ENCODE data around the gene P4HTM.

P4HTM gene

GRCh38 chr3:48980295-48980694, 9.7 kb upstream of the P4HTM start:
- H3K4me1 ChIP-seq (ENCODE audit: control insufficient read depth, insufficient read depth, low read length): no peaks in the 10 kb centered on the region
- no peak overlapping the region for H3K4me3 ChIP-seq (ENCODE audit: low read depth, low read length)
- ChIA-PET CTCF (no interaction called here), POLR2A (no interaction called here)
- H3K36me3 ChIP-seq (ENCODE audit: control insufficient read depth in 2 of 2, insufficient read depth in 1 of 2, low read length in 2 of 2): peaks cover 23 to 90% of the 10 kb centered on the region in 2 experiments
- TF ChIP-seq ZNF571 (tag by site-specific recombination; IDR thresholded peaks at IDR 0.05) (no peak), BCL11B (tag by site-specific recombination; IDR thresholded peaks at IDR 0.05; ENCODE audit: low read depth) (no peak), EGR2 (tag by site-specific recombination; IDR thresholded peaks at IDR 0.05; ENCODE audit: low read depth) (no peak), MZF1 (tag by site-specific recombination; IDR thresholded peaks at IDR 0.05; ENCODE audit: borderline replicate concordance) (no peak), ZNF521 (tag by site-specific recombination; IDR thresholded peaks at IDR 0.05) (no peak), ZNF146 (tag by site-specific recombination; IDR thresholded peaks at IDR 0.05) (no peak)
- TF ChIP-seq, protein P1, sequence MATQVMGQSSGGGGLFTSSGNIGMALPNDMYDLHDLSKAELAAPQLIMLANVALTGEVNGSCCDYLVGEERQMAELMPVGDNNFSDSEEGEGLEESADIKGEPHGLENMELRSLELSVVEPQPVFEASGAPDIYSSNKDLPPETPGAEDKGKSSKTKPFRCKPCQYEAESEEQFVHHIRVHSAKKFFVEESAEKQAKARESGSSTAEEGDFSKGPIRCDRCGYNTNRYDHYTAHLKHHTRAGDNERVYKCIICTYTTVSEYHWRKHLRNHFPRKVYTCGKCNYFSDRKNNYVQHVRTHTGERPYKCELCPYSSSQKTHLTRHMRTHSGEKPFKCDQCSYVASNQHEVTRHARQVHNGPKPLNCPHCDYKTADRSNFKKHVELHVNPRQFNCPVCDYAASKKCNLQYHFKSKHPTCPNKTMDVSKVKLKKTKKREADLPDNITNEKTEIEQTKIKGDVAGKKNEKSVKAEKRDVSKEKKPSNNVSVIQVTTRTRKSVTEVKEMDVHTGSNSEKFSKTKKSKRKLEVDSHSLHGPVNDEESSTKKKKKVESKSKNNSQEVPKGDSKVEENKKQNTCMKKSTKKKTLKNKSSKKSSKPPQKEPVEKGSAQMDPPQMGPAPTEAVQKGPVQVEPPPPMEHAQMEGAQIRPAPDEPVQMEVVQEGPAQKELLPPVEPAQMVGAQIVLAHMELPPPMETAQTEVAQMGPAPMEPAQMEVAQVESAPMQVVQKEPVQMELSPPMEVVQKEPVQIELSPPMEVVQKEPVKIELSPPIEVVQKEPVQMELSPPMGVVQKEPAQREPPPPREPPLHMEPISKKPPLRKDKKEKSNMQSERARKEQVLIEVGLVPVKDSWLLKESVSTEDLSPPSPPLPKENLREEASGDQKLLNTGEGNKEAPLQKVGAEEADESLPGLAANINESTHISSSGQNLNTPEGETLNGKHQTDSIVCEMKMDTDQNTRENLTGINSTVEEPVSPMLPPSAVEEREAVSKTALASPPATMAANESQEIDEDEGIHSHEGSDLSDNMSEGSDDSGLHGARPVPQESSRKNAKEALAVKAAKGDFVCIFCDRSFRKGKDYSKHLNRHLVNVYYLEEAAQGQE (tag by site-specific recombination; IDR thresholded peaks at IDR 0.05): no peak
- TF ChIP-seq, protein P2, sequence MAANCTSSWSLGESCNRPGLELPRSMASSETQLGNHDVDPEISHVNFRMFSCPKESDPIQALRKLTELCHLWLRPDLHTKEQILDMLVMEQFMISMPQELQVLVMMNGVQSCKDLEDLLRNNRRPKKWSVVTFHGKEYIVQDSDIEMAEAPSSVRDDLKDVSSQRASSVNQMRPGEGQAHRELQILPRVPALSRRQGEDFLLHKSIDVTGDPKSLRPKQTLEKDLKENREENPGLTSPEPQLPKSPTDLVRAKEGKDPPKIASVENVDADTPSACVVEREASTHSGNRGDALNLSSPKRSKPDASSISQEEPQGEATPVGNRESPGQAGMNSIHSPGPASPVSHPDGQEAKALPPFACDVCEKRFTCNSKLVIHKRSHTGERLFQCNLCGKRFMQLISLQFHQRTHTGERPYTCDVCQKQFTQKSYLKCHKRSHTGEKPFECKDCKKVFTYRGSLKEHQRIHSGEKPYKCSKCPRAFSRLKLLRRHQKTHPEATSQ (tag by site-specific recombination; IDR thresholded peaks at IDR 0.05): no peak
- no peak overlapping the region for H3K27ac ChIP-seq (ENCODE audit: extremely low read depth, low read depth, low read length)
- no peaks in the 10 kb centered on the region for H3K9me3 ChIP-seq (ENCODE audit: control insufficient read depth, insufficient read depth, low read depth, low read length)

- Histone ChIP-seq H3K4me1 (ENCODE audit: control insufficient read depth, insufficient read depth, low read length) (no peaks in the 10 kb centered on the region), H3K4me3 (ENCODE audit: low read depth, low read length) (no peak overlapping the region), H3K9me3 (ENCODE audit: control insufficient read depth, insufficient read depth, low read depth, low read length) (no peaks in the 10 kb centered on the region), H3K36me3 (ENCODE audit: control insufficient read depth in 2 of 2, insufficient read depth in 1 of 2, low read length in 2 of 2) (peaks cover 16 to 90% of the 10 kb centered on the region in 2 experiments), H3K27ac (ENCODE audit: extremely low read depth, low read depth, low read length) (no peak overlapping the region)
- ChIA-PET CTCF (interaction anchor here (0.6 kb wide), 1 partner anchor 37 kb away, joined by 3 read pairs; no protein-coding TSS in a partner anchor), POLR2A (interaction anchor here (0.6 kb wide), 1 partner anchor 508 kb away, joined by 3 read pairs; no protein-coding TSS in a partner anchor)
- TF ChIP-seq ZNF623 (tag by site-specific recombination; IDR thresholded peaks at IDR 0.05) (no peak), HOXD13 (CRISPR knock-in tag; IDR thresholded peaks at IDR 0.05; ENCODE audit: borderline replicate concordance) (no peak), ZNF645 (tag by site-specific recombination; IDR thresholded peaks at IDR 0.05) (no peak), ZNF18 (tag by site-specific recombination; IDR thresholded peaks at IDR 0.05) (no peak), ELK4 (IDR thresholded peaks at IDR 0.05; ENCODE audit: borderline replicate concordance, low read depth, low read length) (no peak), ZNF768 (tag by site-specific recombination; IDR thresholded peaks at IDR 0.05) (no peak), ZNF114 (tag by site-specific recombination; IDR thresholded peaks at IDR 0.05) (no peak), OVOL3 (tag by site-specific recombination; IDR thresholded peaks at IDR 0.05) (no peak), ZNF184 (tag by site-specific recombination; IDR thresholded peaks at IDR 0.05) (no peak), ZNF629 (tag by site-specific recombination; IDR thresholded peaks at IDR 0.05) (no peak), ZIC2 (tag by site-specific recombination; IDR thresholded peaks at IDR 0.05) (no peak), ZNF560 (tag by site-specific recombination; IDR thresholded peaks at IDR 0.05; ENCODE audit: borderline replicate concordance) (no peak), ZNF626 (tag by site-specific recombination; IDR thresholded peaks at IDR 0.05) (no peak), ZNF621 (tag by site-specific recombination; IDR thresholded peaks at IDR 0.05) (no peak), ZNF843 (tag by site-specific recombination; IDR thresholded peaks at IDR 0.05) (no peak), ZNF174 (tag by site-specific recombination; IDR thresholded peaks at IDR 0.05) (no peak), MZF1 (tag by site-specific recombination; IDR thresholded peaks at IDR 0.05; ENCODE audit: borderline replicate concordance) (no peak)
- TF ChIP-seq, protein P3, sequence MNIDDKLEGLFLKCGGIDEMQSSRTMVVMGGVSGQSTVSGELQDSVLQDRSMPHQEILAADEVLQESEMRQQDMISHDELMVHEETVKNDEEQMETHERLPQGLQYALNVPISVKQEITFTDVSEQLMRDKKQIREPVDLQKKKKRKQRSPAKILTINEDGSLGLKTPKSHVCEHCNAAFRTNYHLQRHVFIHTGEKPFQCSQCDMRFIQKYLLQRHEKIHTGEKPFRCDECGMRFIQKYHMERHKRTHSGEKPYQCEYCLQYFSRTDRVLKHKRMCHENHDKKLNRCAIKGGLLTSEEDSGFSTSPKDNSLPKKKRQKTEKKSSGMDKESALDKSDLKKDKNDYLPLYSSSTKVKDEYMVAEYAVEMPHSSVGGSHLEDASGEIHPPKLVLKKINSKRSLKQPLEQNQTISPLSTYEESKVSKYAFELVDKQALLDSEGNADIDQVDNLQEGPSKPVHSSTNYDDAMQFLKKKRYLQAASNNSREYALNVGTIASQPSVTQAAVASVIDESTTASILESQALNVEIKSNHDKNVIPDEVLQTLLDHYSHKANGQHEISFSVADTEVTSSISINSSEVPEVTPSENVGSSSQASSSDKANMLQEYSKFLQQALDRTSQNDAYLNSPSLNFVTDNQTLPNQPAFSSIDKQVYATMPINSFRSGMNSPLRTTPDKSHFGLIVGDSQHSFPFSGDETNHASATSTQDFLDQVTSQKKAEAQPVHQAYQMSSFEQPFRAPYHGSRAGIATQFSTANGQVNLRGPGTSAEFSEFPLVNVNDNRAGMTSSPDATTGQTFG (tag by site-specific recombination; IDR thresholded peaks at IDR 0.05; ENCODE audit: borderline replicate concordance): no peak
Observed at GRCh38 chr3:48982016-48982415, 8.0 kb upstream of the P4HTM start.

All from HEK293 (cell line).